HEK293 (cell line): ENCODE measurements around the gene DHRS7B.

ENCODE experiments used
- KLF16 ChIP-seq: fragments of 450-650 bp; formaldehyde crosslinking; IDR thresholded peaks from 2 replicates; pipeline ENCODE4 v1.5.1; 2017; ENCODE audit warnings: missing biosample characterization, missing genetic modification characterization
- SETDB1 ChIP-seq: IDR thresholded peaks from one replicate; pipeline ENCODE4 v1.6.1; 2017; ENCODE audit warnings: mild to moderate bottlenecking, low read length, moderate library complexity, mixed read lengths; ENCODE audit not compliant: insufficient read length
- YY1 ChIP-seq: fragments of 450-650 bp; formaldehyde crosslinking; IDR thresholded peaks from 2 replicates; pipeline ENCODE4 v1.5.1; 2018; ENCODE audit warnings: missing biosample characterization, missing genetic modification characterization
- ZNF24 ChIP-seq: fragments of 450-650 bp; formaldehyde crosslinking; IDR thresholded peaks from 2 replicates; pipeline ENCODE4 v1.5.1; 2016; ENCODE audit warnings: missing biosample characterization, missing genetic modification characterization
- ZNF302 ChIP-seq: fragments of 450-650 bp; formaldehyde crosslinking; IDR thresholded peaks from 2 replicates; pipeline ENCODE4 v1.5.1; 2016; ENCODE audit warnings: missing biosample characterization, missing genetic modification characterization, low read depth
- ZNF416 ChIP-seq: fragments of 450-650 bp; formaldehyde crosslinking; IDR thresholded peaks from 2 replicates; pipeline ENCODE4 v1.5.1; 2016; ENCODE audit warnings: missing biosample characterization, missing genetic modification characterization
- ZNF426 ChIP-seq: fragments of 450-650 bp; formaldehyde crosslinking; IDR thresholded peaks from 2 replicates; pipeline ENCODE4 v1.5.1; 2017; ENCODE audit warnings: missing biosample characterization, missing genetic modification characterization, mild to moderate bottlenecking, inconsistent platforms, moderate library complexity
- ZSCAN23 ChIP-seq: fragments of 450-650 bp; formaldehyde crosslinking; IDR thresholded peaks from 2 replicates; pipeline ENCODE4 v1.5.1; 2016; ENCODE audit warnings: missing biosample characterization, missing genetic modification characterization
- TF ChIP-seq, protein P1 (sequence below): fragments of 450-650 bp; formaldehyde crosslinking; IDR thresholded peaks from 2 replicates; pipeline ENCODE4 v1.5.1; 2016; ENCODE audit warnings: missing biosample characterization, missing genetic modification characterization
- TF ChIP-seq, protein P2 (sequence below): fragments of 450-650 bp; formaldehyde crosslinking; IDR thresholded peaks from 2 replicates; pipeline ENCODE4 v1.5.1; 2016; ENCODE audit warnings: missing biosample characterization, missing genetic modification characterization

DNA sequence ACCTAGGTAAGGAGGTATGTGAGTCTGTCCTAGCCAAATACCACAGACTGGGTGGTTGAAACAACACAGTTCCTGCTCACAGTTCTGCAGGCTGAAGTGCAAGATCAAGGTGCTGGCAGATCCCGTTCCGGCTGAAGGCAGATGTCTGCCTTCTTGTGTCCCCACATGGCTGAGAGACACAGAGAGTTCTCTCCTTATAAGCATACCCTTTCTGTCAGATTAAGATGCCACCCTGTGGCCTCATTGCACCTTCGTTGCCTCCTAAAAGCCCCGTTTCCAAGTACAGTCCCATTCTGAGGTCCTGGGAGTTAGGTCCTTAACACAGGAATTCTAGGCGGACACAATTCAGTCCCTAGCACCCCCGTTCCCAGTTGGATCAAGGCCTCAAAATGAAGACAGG lies 96.3 kb downstream of the DHRS7B start:
- TF ChIP-seq, protein P1, sequence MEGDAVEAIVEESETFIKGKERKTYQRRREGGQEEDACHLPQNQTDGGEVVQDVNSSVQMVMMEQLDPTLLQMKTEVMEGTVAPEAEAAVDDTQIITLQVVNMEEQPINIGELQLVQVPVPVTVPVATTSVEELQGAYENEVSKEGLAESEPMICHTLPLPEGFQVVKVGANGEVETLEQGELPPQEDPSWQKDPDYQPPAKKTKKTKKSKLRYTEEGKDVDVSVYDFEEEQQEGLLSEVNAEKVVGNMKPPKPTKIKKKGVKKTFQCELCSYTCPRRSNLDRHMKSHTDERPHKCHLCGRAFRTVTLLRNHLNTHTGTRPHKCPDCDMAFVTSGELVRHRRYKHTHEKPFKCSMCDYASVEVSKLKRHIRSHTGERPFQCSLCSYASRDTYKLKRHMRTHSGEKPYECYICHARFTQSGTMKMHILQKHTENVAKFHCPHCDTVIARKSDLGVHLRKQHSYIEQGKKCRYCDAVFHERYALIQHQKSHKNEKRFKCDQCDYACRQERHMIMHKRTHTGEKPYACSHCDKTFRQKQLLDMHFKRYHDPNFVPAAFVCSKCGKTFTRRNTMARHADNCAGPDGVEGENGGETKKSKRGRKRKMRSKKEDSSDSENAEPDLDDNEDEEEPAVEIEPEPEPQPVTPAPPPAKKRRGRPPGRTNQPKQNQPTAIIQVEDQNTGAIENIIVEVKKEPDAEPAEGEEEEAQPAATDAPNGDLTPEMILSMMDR (tag by site-specific recombination): no peak
- TF ChIP-seq ZSCAN23 (no peak), KLF16 (no peak), SETDB1 (no peak), ZNF426 (no peak), ZNF302 (tag by site-specific recombination) (no peak), ZNF24 (tag by site-specific recombination) (no peak), YY1 (tag by site-specific recombination) (no peak), ZNF416 (tag by site-specific recombination) (no peak)
- TF ChIP-seq, protein P2, sequence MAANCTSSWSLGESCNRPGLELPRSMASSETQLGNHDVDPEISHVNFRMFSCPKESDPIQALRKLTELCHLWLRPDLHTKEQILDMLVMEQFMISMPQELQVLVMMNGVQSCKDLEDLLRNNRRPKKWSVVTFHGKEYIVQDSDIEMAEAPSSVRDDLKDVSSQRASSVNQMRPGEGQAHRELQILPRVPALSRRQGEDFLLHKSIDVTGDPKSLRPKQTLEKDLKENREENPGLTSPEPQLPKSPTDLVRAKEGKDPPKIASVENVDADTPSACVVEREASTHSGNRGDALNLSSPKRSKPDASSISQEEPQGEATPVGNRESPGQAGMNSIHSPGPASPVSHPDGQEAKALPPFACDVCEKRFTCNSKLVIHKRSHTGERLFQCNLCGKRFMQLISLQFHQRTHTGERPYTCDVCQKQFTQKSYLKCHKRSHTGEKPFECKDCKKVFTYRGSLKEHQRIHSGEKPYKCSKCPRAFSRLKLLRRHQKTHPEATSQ: no peak
